Activated CD4-positive, alpha-beta T cell treated with anti-CD3 and anti-CD28 coated beads, Interleukin-10, Interleukin-2, amounts not matched to agents 100 ng/mL and 50 ng/mL, durations not matched to agents 16 hours and 8 hours (primary cell): Measurements from ENCODE around the gene FASTKD3.
"Not testable (repeated sequence)": the region's sequence is repeated elsewhere in the genome, so short reads cannot be mapped to it uniquely, and the experiment has no call there.

Source experiments
- DNase-seq: peaks from one replicate; pipeline ENCODE4 v3.0.0-alpha.2; 2020

FASTKD3 gene

GRCh38 chr5:7868773-7869473 lies at the start of gene FASTKD3, which contains the start of gene MTRR:
TSS of gene FASTKD3 (minus strand) at chr5:7869031. CDS start at chr5:7868083, 948 bp downstream.
TSS of gene MTRR (plus strand) at chr5:7869148. CDS start at chr5:7870795, 1,647 bp downstream.
- DNase-seq = peak; percentile 95

- no peak for DNase-seq
Observed at GRCh38 chr5:7917130-7918123, 48.6 kb upstream of the FASTKD3 start.

- no peak for DNase-seq
Observed at GRCh38 chr5:7916171-7916804, 47.5 kb upstream of the FASTKD3 start.

GRCh38 chr5:7911429-7911771 lies 42.6 kb upstream of the FASTKD3 start:
- DNase-seq = not testable (repeated sequence)

GRCh38 chr5:7910738-7911428 lies 42.1 kb upstream of the FASTKD3 start:
- no peak for DNase-seq

- DNase-seq = no peak
Observed at GRCh38 chr5:7908317-7908716, 39.5 kb upstream of the FASTKD3 start.

- DNase-seq = no peak
Observed at GRCh38 chr5:7907612-7908011, 38.8 kb upstream of the FASTKD3 start.

GRCh38 chr5:7904170-7904569 lies 35.3 kb upstream of the FASTKD3 start:
- DNase-seq = peak; percentile 59

- no peak for DNase-seq
Observed at GRCh38 chr5:7902666-7903625, 34.1 kb upstream of the FASTKD3 start.

GRCh38 chr5:7902201-7902600 lies 33.4 kb upstream of the FASTKD3 start:
- no peak for DNase-seq

GRCh38 chr5:7897014-7897600 lies 28.3 kb upstream of the FASTKD3 start:
- DNase-seq = peak; percentile 65

- DNase-seq = peak; percentile 51
Observed at GRCh38 chr5:7894860-7895259, 26.0 kb upstream of the FASTKD3 start.

GRCh38 chr5:7894439-7894838 lies 25.6 kb upstream of the FASTKD3 start:
- no peak for DNase-seq

GRCh38 chr5:7888901-7889300 lies 20.1 kb upstream of the FASTKD3 start:
- DNase-seq = no peak

GRCh38 chr5:7886849-7887475 lies 18.1 kb upstream of the FASTKD3 start:
- peak; percentile 39 for DNase-seq

- no peak for DNase-seq
Observed at GRCh38 chr5:7884491-7885267, 15.8 kb upstream of the FASTKD3 start.

GRCh38 chr5:7882926-7883325 lies 14.1 kb upstream of the FASTKD3 start:
- DNase-seq = no peak

GRCh38 chr5:7881816-7882215 lies 13.0 kb upstream of the FASTKD3 start:
- no peak for DNase-seq

- DNase-seq = no peak
Observed at GRCh38 chr5:7881091-7881490, 12.3 kb upstream of the FASTKD3 start.

- peak; percentile 84 for DNase-seq
Observed at GRCh38 chr5:7878381-7878873, 9.6 kb upstream of the FASTKD3 start.
